Measurements from ENCODE around the gene ZP4.

Gene ZP4

GRCh38 chr1:237890822-237891221 is at the start of gene ZP4:
Gene ZP4, minus strand, starts transcription at chr1:237890922. Its CDS starts 287 bp downstream, at chr1:237890635.
- no peak for DNase-seq

- DNase-seq, result no peak
Observed at GRCh38 chr1:237938553-237938952, 47.8 kb upstream of the ZP4 start.

GRCh38 chr1:237938068-237938467 is 47.3 kb upstream of the ZP4 start:
- no peak for DNase-seq

GRCh38 chr1:237932816-237933215 is 42.1 kb upstream of the ZP4 start:
- no peak for DNase-seq

- DNase-seq, result no peak
Observed at GRCh38 chr1:237931581-237931980, 40.9 kb upstream of the ZP4 start.

GRCh38 chr1:237927198-237927597 is 36.5 kb upstream of the ZP4 start:
- DNase-seq, result no peak

- DNase-seq, result no peak
Observed at GRCh38 chr1:237921306-237921705, 30.6 kb upstream of the ZP4 start.

GRCh38 chr1:237913345-237913744 is 22.6 kb upstream of the ZP4 start:
- no peak for DNase-seq

- no peak for DNase-seq
Observed at GRCh38 chr1:237911911-237912310, 21.2 kb upstream of the ZP4 start.

- no peak for DNase-seq
Observed at GRCh38 chr1:237910834-237911233, 20.1 kb upstream of the ZP4 start.

- DNase-seq, result no peak
Observed at GRCh38 chr1:237903961-237904360, 13.2 kb upstream of the ZP4 start.

GRCh38 chr1:237902960-237903743 is 12.4 kb upstream of the ZP4 start:
- no peak for DNase-seq

- DNase-seq, result no peak
Observed at GRCh38 chr1:237901299-237901934, 10.7 kb upstream of the ZP4 start.

- DNase-seq, result no peak
Observed at GRCh38 chr1:237895630-237896029, 4.9 kb upstream of the ZP4 start.

GRCh38 chr1:237894131-237894530 is 3.4 kb upstream of the ZP4 start:
- no peak for DNase-seq

GRCh38 chr1:237891979-237892378 is 1.3 kb upstream of the ZP4 start:
- DNase-seq, result no peak

- no peak for DNase-seq
Observed at GRCh38 chr1:237891266-237891665, 544 bp upstream of the ZP4 start.

GRCh38 chr1:237890416-237890815 is 306 bp downstream of the ZP4 start:
- DNase-seq, result no peak

- no peak for DNase-seq
Observed at GRCh38 chr1:237888143-237888542, 2.6 kb downstream of the ZP4 start.

GRCh38 chr1:237887542-237887941 is 3.2 kb downstream of the ZP4 start:
- DNase-seq, result no peak

- no peak for DNase-seq
Observed at GRCh38 chr1:237884237-237884636, 6.5 kb downstream of the ZP4 start.

GRCh38 chr1:237879195-237879594 is 11.5 kb downstream of the ZP4 start:
- no peak for DNase-seq

GRCh38 chr1:237878406-237878805 is 12.3 kb downstream of the ZP4 start:
- no peak for DNase-seq

All from nucleus accumbens (tissue), 56 donors.